Left forelimb (tissue), 1 donor: ENCODE measurements around the gene RABEP1.
"Not testable (repeated sequence)": the region's sequence is repeated elsewhere in the genome, so short reads cannot be mapped to it uniquely, and the experiment has no call there.

ENCODE experiments used
- DNase-seq: peaks from one replicate; pipeline ENCODE4 v3.0.0-alpha.2; 2018; ENCODE audit warnings: low spot score

RABEP1 gene

DNA sequence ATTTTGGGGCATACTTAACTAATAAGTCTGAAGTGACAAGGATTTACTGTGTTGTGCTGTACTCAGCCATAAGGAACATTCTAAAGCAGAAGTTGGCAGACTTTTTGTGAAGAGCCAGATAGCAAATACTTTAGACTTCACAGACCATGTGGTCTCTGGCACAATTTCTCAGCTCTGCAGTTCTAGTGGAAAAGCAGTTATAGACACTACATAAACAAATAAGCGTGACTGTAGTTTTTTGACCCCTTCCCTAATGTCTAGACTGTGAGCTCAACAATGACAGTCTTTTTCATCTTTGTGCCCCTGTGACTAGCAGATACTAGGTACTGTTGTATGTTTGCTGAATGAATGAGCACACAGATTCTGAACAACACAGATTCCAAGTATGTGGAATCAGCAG is 142.8 kb downstream of the RABEP1 start:
- DNase-seq, result no peak

DNA sequence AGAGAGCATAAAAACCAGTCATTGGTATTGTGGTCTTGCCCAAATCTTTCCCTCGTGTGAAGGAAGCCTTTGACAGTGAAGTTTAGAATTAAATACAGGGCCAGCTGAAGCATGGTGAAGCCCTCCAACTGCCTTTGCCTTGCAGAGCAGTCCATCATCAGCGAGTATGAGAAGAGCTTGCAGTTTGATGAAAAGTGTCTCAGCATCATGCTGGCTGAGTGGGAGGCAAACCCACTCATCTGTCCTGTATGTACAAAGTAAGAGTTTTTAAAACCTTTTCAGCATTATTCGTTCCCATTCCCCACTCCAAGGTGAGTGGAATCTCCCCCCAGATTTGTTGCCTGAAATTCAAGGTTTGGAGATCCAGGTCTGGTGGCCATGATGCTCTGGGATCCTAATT is 143.7 kb downstream of the RABEP1 start:
- DNase-seq, result no peak

DNA sequence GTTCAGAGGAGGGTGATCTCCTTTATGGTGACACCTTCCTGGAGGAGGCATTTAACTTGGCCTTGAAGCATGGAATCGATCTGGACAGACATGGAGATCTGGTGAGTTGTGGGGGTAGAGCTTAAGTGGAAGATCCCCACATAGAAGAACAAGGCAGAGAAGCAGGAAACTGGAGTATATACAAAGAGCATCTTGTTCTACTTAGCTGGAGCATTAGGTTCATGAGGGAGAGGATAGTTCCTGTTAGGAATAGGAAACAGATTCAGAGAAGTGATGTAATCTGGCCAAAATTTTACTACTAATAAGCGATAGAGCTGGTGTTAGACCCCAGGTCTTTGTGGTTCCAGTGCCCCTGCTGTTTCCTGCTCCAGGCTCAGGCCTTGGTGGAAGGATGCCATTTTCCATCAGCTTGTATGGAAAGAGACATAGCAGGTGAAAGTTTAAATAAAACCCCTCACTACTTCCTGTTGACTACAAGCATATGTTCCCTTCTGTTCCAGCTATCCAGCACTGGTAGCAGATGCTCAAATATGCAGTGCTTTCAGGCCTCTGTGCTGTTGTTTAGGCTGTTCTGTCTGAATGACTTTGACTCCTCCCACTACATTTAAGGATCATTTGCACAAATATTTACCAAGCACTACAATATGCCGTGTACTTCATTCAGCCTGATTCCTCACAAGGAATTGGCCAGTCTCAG is 147.3 kb downstream of the RABEP1 start:
- DNase-seq, result no peak

DNA sequence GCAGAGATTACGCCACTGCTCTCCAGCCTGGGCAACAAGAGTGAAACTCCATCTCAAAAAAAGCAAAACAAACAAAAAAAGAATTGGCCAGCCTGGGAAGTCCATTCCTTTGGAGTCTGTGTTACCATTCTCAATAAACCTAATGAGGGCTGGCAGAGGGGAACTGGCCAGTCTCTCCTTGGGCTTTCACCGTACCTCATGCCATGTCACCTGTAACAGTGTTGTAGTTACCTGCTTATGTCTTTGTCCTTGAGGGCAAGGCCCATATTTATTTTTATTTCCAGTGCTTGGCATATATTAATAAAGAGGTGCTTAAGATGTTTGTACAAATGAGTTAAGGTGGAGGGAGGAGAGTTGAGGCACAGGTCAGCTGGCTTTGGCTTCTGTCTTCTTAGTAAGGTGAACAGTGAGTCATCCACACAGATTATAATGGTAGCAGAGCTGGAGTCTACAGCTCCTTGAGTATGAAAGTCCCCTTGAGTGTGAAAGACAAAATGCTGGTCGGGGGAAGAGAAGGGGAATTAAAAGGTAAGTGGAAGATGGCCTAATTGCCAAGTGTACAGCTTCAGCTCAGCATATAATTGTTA is 148.4 kb downstream of the RABEP1 start:
- DNase-seq, result no peak

DNA sequence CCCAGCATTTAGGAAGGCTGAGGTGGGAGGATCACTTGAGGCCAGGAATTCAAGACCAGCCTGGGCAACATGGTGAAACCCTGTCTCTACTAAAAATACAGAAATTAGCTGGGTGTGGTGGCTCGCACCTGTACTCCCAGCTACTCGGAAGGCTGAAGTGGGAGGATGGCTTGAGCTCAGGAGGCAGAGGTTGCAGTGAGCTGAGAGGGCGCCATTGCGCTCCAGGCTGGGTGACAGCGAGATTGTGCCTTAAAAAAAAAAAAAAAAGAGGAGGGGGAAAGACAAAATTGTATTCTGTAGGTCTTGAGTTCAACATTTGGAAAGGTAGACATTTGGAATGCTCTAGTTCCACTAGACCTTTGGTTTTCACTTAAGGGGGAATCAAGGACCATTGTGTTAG is 149.2 kb downstream of the RABEP1 start:
- not testable (repeated sequence) for DNase-seq

DNA sequence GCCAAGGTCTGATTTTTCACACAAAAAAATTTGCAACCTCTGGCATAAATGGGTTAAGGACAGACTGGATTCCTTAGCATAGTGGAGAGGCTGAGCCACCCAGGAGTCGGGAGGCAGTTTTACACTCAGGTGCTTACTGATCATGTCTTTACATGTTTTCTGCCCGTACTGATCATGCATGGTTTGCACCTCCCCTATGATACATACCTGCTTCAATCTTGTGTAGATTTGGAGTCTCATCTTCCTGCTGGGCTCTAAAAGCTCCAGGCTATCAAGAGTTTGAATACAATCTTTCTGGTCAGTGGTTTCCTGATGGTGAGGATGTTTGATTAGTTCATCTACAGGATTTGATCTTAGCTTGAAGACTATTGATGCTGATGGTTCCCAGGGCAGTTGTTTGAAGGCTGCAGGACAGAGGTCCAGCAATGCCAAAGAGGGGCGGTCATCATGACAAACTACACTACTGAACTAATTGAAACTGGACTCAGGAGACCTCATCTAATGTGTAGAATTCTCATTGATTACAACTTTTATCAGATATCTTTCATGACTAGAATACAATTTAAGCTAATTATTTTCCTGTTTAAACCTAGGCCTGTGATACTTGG is 150.0 kb downstream of the RABEP1 start:
- DNase-seq, result no peak

DNA sequence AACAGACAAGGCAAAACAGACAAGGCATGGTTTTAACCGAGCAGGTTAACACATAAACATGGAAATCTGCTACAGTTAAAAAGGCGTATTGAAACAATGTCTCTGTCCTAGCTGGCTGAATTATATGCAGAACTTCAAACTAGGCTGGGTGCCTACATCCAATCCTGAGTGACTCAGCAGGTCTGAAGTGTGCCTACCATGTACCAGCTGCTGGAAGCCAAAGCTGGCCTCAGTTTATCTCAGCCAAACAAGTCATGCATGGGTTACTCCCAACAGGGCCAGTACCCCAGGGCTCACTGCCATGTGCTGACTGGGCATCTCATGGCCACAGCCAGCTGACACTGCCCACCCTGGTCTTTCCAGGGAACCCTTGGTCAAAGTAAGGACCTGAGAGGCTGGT is 152.9 kb downstream of the RABEP1 start:
- no peak for DNase-seq
